Karpas-422 (cell line): ENCODE data around the gene CARD11. TPM values are rescaled to one million over a fixed set of nuclear protein-coding genes. Genes with fewer than 3 reads are reported as not detected.

Experiments
- DNase-seq: peaks from one replicate; pipeline ENCODE4 v3.0.0-alpha.2; 2015
- H2AFZ ChIP-seq: fragments of 200-600 bp; sonication (generic); 2 replicates; pipeline ENCODE4 v1.6.1; 2014; ENCODE audit warnings: antibody characterized with exemption, low read length, mixed read lengths
- H3K27ac ChIP-seq: fragments of 200-600 bp; sonication (generic); 2 replicates; pipeline ENCODE4 v1.5.1; 2014; ENCODE audit warnings: mild to moderate bottlenecking, low read length, moderate library complexity
- H3K27me3 ChIP-seq: fragments of 200-600 bp; sonication (generic); 2 replicates; pipeline ENCODE4 v1.6.1; 2014; ENCODE audit warnings: low read length, mixed read lengths
- H3K36me3 ChIP-seq: fragments of 200-600 bp; sonication (generic); 2 replicates; pipeline ENCODE4 v1.6.1; 2014; ENCODE audit warnings: low read length, mixed read lengths; ENCODE audit not compliant: insufficient read depth
- H3K4me1 ChIP-seq: fragments of 200-600 bp; sonication (generic); 2 replicates; pipeline ENCODE4 v1.6.1; 2014; ENCODE audit warnings: mild to moderate bottlenecking, low read length, mixed read lengths
- H3K4me2 ChIP-seq: fragments of 200-600 bp; sonication (generic); 2 replicates; pipeline ENCODE4 v1.6.1; 2014; ENCODE audit warnings: low read length, low read depth, mild to moderate bottlenecking; ENCODE audit not compliant: poor library complexity, severe bottlenecking
- H3K4me3 ChIP-seq: fragments of 200-600 bp; sonication (generic); 2 replicates; pipeline ENCODE4 v1.5.1; 2014; ENCODE audit warnings: mild to moderate bottlenecking, antibody characterized with exemption, low read length, mixed read lengths
- H3K79me2 ChIP-seq: fragments of 200-600 bp; sonication (generic); 2 replicates; pipeline ENCODE4 v1.6.1; 2014; ENCODE audit warnings: mild to moderate bottlenecking, low read length, mixed read lengths
- H3K9ac ChIP-seq: fragments of 200-600 bp; sonication (generic); 2 replicates; pipeline ENCODE4 v1.6.0; 2014; ENCODE audit warnings: low read length
- H3K9me2 ChIP-seq: fragments of 200-600 bp; sonication (generic), shearing (Covaris generic); replicated peaks from 2 replicates; pipeline ENCODE4 v1.6.0; 2014; ENCODE audit warnings: mild to moderate bottlenecking, low read length, moderate library complexity; ENCODE audit not compliant: insufficient read depth
- H3K9me3 ChIP-seq: fragments of 300-700, 200-600 bp; sonication (generic); 2 replicates; pipeline ENCODE4 v1.6.1; 2014; ENCODE audit warnings: low read length, mixed read lengths
- H4K20me1 ChIP-seq: fragments of 200-600 bp; sonication (generic); 2 replicates; pipeline ENCODE4 v1.6.1; 2014; ENCODE audit warnings: mild to moderate bottlenecking, antibody characterized with exemption, low read length, low read depth; ENCODE audit not compliant: insufficient read depth
- total RNA-seq: library from RNA; depleted of rRNA; stranded (reverse); fragments of >200 nt; shearing (Covaris generic); gene quantifications from 2 replicates; pipeline ENCODE4 v1.2.3, GENCODE V29; 2014; ENCODE audit warnings: low replicate concordance

CARD11 gene
- total RNA-seq, 1 experiment from 2014 or later = 38.5 TPM

DNA sequence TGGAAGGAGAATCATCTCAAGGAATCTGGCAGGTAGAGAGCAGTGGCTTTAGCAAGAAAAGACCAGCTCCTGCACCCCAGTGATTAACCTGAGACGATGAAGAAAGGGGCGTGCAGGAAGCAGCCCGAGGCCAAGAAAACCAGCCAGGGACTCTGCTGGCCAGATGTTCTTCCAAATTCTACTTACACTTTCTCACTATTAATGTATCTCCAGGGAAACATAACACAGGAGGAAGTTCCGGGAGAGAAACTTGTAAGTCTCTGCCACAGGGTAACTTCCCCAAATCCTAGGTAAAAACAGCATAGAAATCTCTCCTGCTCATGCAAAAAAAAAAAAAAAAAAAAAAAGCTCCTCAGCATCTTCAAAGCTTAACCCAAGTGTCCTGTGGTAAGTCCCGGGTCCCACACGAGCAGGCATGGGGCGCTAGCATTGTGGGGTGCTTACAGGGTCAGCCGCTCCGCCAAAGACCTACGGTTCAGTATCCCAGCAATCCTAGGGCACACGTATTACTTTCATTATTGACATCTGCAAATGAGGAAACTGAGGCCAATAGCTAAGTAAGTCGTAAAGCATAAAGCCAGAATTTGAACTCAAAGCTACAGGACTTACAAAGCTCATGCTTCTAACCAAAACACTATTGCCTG, 102.3 kb downstream of the CARD11 start:
- no peak overlapping the region for H3K27ac ChIP-seq
- no peak overlapping the region for H2AFZ ChIP-seq
- no peaks in the 10 kb centered on the region for H3K79me2 ChIP-seq
- DNase-seq = no peak
- H3K4me3 ChIP-seq = no peak overlapping the region
- no peak overlapping the region for H3K9ac ChIP-seq
- H3K27me3 ChIP-seq = no peaks in the 10 kb centered on the region
- H3K36me3 ChIP-seq = peaks cover 8% of the 10 kb centered on the region; the same call in 1 of the 2 replicates
- H3K4me1 ChIP-seq = peaks cover 5% of the 10 kb centered on the region; the same call in 1 of the 2 replicates
- H3K9me2 ChIP-seq = no peaks in the 10 kb centered on the region
- H4K20me1 ChIP-seq = no peaks in the 10 kb centered on the region
- no peaks in the 10 kb centered on the region for H3K9me3 ChIP-seq
- H3K4me2 ChIP-seq = no peak overlapping the region

DNA sequence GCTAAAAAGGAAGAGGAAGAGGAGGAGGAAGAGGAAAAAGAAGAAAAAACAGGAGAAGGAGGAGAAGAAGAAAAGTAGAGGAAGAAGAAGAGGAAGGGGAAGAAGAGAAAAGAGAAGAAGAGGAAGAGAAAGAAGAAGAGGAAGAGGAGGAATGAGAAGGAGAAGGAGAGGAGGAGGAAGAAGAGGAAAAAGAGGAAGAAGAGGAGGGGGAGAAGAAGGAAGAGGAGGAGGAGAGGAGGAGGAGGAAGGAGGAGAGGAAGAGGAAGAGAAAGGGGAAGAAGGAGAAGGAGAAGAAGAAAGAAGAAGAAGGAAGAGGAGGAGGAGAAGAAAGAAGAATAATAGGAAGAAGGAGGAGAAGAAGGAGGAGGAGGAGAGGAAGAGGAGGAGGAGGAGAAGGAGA, 103.2 kb downstream of the CARD11 start:
- no peak for DNase-seq
- Histone ChIP-seq H3K9me3 (no peaks in the 10 kb centered on the region), H3K4me2 (no peak overlapping the region), H3K4me1 (peaks cover 5% of the 10 kb centered on the region; the same call in 1 of the 2 replicates), H4K20me1 (no peaks in the 10 kb centered on the region), H3K9ac (no peak overlapping the region), H3K79me2 (no peaks in the 10 kb centered on the region), H3K36me3 (peaks cover 8% of the 10 kb centered on the region; the same call in 1 of the 2 replicates), H3K9me2 (no peaks in the 10 kb centered on the region), H3K27ac (no peak overlapping the region), H3K27me3 (no peaks in the 10 kb centered on the region), H3K4me3 (no peak overlapping the region), H2AFZ (no peak overlapping the region)

DNA sequence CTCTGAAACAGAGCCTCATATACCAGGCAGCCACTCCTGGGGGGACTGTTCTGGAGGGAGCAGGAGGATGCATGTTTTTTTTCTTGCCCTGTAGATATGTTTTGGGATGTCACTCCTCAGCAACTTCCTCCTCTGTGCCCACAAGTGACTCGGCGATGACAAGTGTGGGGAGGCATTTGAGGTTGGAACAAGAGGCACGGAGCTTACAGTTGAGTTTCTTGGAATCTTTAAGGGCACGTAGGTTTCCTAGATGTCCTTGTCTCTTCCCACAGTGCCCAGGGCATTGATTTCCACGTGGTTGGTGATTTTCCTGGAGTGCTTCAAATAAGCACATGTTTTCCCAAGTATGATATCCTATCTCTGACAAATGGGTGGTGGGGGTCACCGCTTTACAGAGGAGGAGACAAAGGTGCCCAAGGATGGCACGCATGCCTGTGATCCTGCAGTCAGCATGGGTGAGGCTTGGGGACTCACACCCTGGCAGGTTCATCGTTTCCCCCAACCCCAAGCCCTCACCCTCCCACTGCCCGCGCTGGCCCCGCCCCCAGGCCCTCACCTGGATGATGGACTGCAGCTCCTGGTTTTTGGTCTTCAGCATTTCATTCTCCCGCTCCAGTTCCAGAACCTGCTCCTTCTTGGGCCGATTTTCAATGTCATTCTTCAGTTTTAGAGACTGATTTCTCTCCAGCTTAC, 104.3 kb downstream of the CARD11 start:
- no peak for DNase-seq
- Histone ChIP-seq H3K9me2 (no peaks in the 10 kb centered on the region), H3K79me2 (no peaks in the 10 kb centered on the region), H4K20me1 (no peaks in the 10 kb centered on the region), H2AFZ (no peak overlapping the region), H3K27me3 (no peaks in the 10 kb centered on the region), H3K4me1 (no peaks in the 10 kb centered on the region), H3K4me2 (no peak overlapping the region), H3K4me3 (no peak overlapping the region), H3K9ac (no peak overlapping the region), H3K36me3 (peaks cover 8% of the 10 kb centered on the region; the same call in 1 of the 2 replicates), H3K27ac (no peak overlapping the region), H3K9me3 (no peaks in the 10 kb centered on the region)

DNA sequence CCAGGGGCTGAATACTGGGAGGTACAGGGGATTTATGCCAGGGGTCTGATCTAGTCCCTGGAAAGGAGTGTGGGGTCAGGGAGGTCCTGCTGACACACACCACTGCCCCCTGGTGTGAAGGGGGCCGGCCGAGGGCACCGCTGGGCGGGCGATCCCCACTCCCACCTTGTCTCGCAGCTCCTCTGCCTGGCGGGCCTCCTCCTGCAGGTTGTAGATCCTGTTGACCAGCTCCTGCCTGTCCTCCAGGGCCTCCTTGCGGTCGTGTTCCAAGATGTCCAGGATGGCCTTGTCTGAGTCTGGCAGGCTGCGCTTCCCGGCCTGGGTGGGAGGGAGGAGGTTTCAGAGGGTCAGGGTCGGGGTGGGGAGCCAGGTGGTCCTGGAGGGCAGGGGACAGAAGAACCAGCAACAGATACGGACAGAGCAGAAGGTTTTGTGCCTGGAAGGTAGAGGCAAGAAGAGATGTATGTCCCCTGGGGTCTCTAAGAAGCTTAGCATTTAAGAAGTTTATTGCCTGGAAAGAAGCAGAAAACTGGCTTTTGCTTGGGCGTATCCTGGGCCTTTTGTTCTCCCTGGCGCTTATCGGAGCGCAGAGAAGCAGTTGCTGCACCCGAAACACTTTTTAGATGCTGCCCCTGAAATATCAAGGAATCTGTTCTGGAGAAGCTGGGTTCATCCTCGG, 105.0 kb downstream of the CARD11 start:
- Histone ChIP-seq H3K27me3 (no peaks in the 10 kb centered on the region), H3K36me3 (0 out of 2 replicates have a peak, but pooled peaks cover 3% of the 10 kb centered on the region), H4K20me1 (no peaks in the 10 kb centered on the region), H3K4me2 (no peak overlapping the region), H3K9ac (no peak overlapping the region), H3K27ac (no peak overlapping the region), H3K9me3 (no peaks in the 10 kb centered on the region), H3K9me2 (no peaks in the 10 kb centered on the region), H3K79me2 (no peaks in the 10 kb centered on the region), H3K4me1 (no peaks in the 10 kb centered on the region), H3K4me3 (no peak overlapping the region), H2AFZ (no peak overlapping the region)
- no peak for DNase-seq

DNA sequence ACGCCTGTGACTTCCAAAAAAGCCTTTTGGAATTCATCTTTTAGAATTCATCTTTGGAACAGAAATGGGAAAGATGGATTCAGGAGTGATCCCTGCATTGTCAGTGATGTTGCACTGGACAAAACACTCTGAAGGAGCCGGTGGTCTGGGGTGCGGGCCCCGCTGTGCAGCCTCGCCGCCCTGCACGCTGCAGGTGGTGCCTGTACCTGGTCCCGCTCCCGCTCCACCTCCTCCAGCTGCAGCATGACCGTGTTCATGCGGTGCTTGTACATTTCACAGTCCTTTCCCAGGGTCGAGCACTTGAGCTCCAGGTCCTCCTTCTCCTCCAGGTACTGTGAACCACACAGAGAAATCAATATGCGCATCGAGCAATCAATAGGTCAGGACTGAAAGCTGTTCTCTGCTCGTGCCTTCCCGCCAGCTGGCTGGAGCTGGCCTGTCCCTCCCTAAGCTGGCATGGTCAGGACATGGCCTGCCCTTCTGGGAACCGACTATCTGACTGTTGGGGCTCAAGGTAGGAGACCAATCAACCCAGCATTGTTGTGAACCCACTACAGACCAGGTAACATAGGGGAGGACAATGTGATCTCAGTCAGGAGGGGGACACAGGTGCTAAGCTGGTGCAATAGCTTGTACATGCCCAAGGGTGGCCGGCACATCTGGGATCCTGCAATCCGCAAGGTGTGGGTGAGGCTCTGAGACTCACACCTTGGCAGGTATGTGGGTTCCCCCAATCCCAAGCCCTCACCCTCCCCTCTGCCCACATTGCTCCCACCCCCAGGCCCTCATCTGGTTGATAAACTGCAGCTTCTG, 105.8 kb downstream of the CARD11 start:
- no peaks in the 10 kb centered on the region for H3K9me3 ChIP-seq
- no peaks in the 10 kb centered on the region for H3K9me2 ChIP-seq
- no peaks in the 10 kb centered on the region for H3K4me1 ChIP-seq
- H3K4me2 ChIP-seq = no peak overlapping the region
- DNase-seq = no peak
- no peak overlapping the region for H3K27ac ChIP-seq
- H3K27me3 ChIP-seq = no peaks in the 10 kb centered on the region
- H4K20me1 ChIP-seq = no peaks in the 10 kb centered on the region
- no peak overlapping the region for H3K4me3 ChIP-seq
- H3K79me2 ChIP-seq = no peaks in the 10 kb centered on the region
- 0 out of 2 replicates have a peak, but pooled peaks cover 3% of the 10 kb centered on the region for H3K36me3 ChIP-seq
- H2AFZ ChIP-seq = no peak overlapping the region
- H3K9ac ChIP-seq = no peak overlapping the region

DNA sequence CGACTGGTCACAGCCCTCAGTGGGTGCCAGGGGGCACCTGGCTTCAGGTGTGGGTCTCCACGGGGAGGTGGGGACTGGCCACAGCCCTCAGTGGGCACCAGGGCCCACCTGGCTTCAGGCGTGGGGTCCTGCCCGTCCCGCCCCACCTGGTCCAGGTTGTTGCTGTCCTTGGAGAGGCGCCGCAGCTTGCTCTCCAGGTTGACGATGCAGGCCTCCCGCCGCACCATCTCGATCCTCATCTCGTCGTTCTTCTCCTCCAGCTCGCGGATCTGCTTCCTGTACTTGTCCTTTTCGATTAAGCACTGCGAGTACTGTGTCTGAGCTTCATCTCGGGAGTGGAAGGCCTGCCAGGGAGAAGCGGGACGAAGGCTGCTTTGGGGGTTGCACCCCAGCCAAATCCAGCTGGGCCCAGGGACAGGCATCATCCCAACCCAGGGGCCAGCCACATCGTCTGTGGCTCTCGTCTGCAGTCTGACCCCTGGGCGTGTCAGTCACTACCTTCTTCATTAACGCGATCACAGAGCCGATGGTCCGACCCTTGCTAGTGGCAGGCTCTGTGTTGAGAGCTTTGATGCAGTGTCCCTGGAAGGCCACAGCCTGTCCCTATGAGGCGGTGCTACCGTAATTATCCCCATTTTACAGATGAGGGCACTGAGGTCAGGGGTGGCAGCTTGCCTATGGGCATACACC, 106.6 kb downstream of the CARD11 start:
- Histone ChIP-seq H3K27ac (no peak overlapping the region), H3K36me3 (0 out of 2 replicates have a peak, but pooled peaks cover 3% of the 10 kb centered on the region), H3K4me1 (no peaks in the 10 kb centered on the region), H2AFZ (no peak overlapping the region), H4K20me1 (no peaks in the 10 kb centered on the region), H3K9me3 (no peaks in the 10 kb centered on the region), H3K79me2 (no peaks in the 10 kb centered on the region), H3K4me2 (no peak overlapping the region), H3K4me3 (no peak overlapping the region), H3K9ac (no peak overlapping the region), H3K27me3 (no peaks in the 10 kb centered on the region), H3K9me2 (no peaks in the 10 kb centered on the region)
- DNase-seq = no peak

DNA sequence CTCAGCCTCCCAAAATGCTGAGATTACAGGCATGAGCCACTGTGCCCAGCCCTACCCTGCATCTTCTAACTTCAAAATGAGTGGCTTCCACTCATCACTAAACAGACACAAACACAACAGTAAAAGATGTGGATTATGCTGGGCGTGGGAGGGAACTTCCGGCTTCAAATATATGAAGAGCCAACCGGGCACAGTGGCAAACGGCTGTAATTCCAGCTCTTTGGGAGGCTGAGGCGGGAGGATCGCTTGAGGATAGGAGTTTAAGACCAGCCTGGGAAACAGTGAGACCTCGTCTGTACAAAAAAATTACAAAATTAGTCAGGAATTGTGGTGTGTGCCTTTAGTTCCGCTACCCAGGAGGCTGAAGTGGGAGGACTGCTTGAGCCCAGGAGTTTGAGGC, 107.4 kb downstream of the CARD11 start:
- H3K36me3 ChIP-seq = 0 out of 2 replicates have a peak, but pooled peaks cover 3% of the 10 kb centered on the region

More for the DNA sequence above, 107.4 kb downstream of the CARD11 start:
- Histone ChIP-seq H3K4me2 (no peak overlapping the region), H3K27me3 (no peaks in the 10 kb centered on the region), H3K4me3 (no peak overlapping the region), H3K9me3 (no peaks in the 10 kb centered on the region), H3K79me2 (no peaks in the 10 kb centered on the region), H3K9ac (no peak overlapping the region), H3K4me1 (no peaks in the 10 kb centered on the region), H3K27ac (no peak overlapping the region), H4K20me1 (no peaks in the 10 kb centered on the region), H3K9me2 (no peaks in the 10 kb centered on the region), H2AFZ (no peak overlapping the region)
- DNase-seq = no peak
